Keratinocyte (primary cell): ENCODE measurements around the gene GID8. TPM values are rescaled to one million over a fixed set of nuclear protein-coding genes. Genes with fewer than 3 reads are reported as not detected.

Experiments used
- DNase-seq: peaks from one replicate; pipeline ENCODE4 v3.0.0-alpha.2; 2011; ENCODE audit warnings: low read depth, missing footprints, low spot score
- FAIRE-seq: peaks from 2 replicates; lab custom pipeline; 2011; peaks lifted over from hg19 to GRCh38; lab: Jason Lieb, UNC
- H2AFZ ChIP-seq: 2 replicates; pipeline ENCODE4 v1.6.0; 2012; ENCODE audit warnings: low read length, control low read depth, inconsistent platforms; ENCODE audit not compliant: control insufficient read depth
- H3K27ac ChIP-seq: 2 replicates; pipeline ENCODE4 v1.5.1; 2011; ENCODE audit warnings: low read length; ENCODE audit not compliant: control insufficient read depth, insufficient read depth
- H3K27me3 ChIP-seq: 3 replicates; pipeline ENCODE4 v1.6.0; 2011; ENCODE audit warnings: low read length; ENCODE audit not compliant: control insufficient read depth, insufficient read depth; ENCODE audit errors: extremely low read depth
- H3K36me3 ChIP-seq, 2 experiments: 2 replicates in 1 of 2; 3 replicates in 1 of 2; pipeline ENCODE4 v1.5.1; 2011; ENCODE audit warnings: low read length in 2 of 2, mild to moderate bottlenecking in 1 of 2; ENCODE audit not compliant: control insufficient read depth in 2 of 2, insufficient read depth in 2 of 2; ENCODE audit errors: extremely low read depth in 1 of 2
- H3K4me1 ChIP-seq: 3 replicates; pipeline ENCODE4 v1.5.1; 2011; ENCODE audit warnings: low read length; ENCODE audit not compliant: control insufficient read depth, insufficient read depth; ENCODE audit errors: extremely low read depth
- H3K4me2 ChIP-seq: 3 replicates; pipeline ENCODE4 v1.6.0; 2011; ENCODE audit warnings: low read depth, low read length; ENCODE audit not compliant: control insufficient read depth, insufficient read depth; ENCODE audit errors: extremely low read depth
- H3K4me3 ChIP-seq, 3 experiments: fragments of 200-600 bp in 1 of 3; sonication (generic) in 1 of 3; 2 replicates in 2 of 3; 3 replicates in 1 of 3; pipeline ENCODE4 v1.5.1; 2011 to 2016; ENCODE audit warnings: low read length in 3 of 3, mild to moderate bottlenecking in 3 of 3, control low read depth in 2 of 3, inconsistent platforms in 1 of 3, low read depth in 1 of 3, mixed read lengths in 1 of 3, mixed run types in 1 of 3, moderate library complexity in 1 of 3; ENCODE audit not compliant: control insufficient read depth in 2 of 3, insufficient read depth in 2 of 3; ENCODE audit errors: extremely low read depth in 1 of 3
- H3K79me2 ChIP-seq: 2 replicates; pipeline ENCODE4 v1.6.0; 2012; ENCODE audit warnings: low read length; ENCODE audit not compliant: control insufficient read depth, insufficient read depth
- H3K9ac ChIP-seq: 3 replicates; pipeline ENCODE4 v1.6.0; 2011; ENCODE audit warnings: low read length; ENCODE audit not compliant: control insufficient read depth, insufficient read depth; ENCODE audit errors: extremely low read depth
- H3K9me1 ChIP-seq: 3 replicates; pipeline ENCODE4 v1.6.0; 2011; ENCODE audit warnings: low read length; ENCODE audit not compliant: control insufficient read depth, insufficient read depth; ENCODE audit errors: extremely low read depth
- H3K9me3 ChIP-seq: 2 replicates; pipeline ENCODE4 v1.5.1; 2012; ENCODE audit warnings: low read depth, low read length; ENCODE audit not compliant: control insufficient read depth
- H4K20me1 ChIP-seq: 3 replicates; pipeline ENCODE4 v1.6.0; 2011; ENCODE audit warnings: low read length; ENCODE audit not compliant: control insufficient read depth, insufficient read depth; ENCODE audit errors: extremely low read depth
- EZH2 ChIP-seq: IDR thresholded peaks from one replicate; pipeline ENCODE4 v1.6.1; 2012; ENCODE audit warnings: inconsistent platforms, mild to moderate bottlenecking, low read length, moderate library complexity
- dilution Hi-C: fragments of 300-500 bp; cut with MboI; formaldehyde crosslinking; loops from one replicate; pipeline ENCODE4 v1.7.0; 2020; ENCODE audit warnings: low sequenced_read_pairs; ENCODE audit not compliant: extremely low pct_ligation_motif_present
- polyA plus RNA-seq, 5 experiments: library from polyadenylated mRNA; depleted of rRNA in 3 of 5; stranded (reverse) in 3 of 5; stranded (forward) in 1 of 5; unstranded in 1 of 5; fragments of >200 nt; gene quantifications; 1 replicate in 1 of 5; 2 replicates in 3 of 5; 3 replicates in 1 of 5; pipeline versions ENCODE4 v1.2.1 to v1.2.3, GENCODE V29; 2011 to 2012; ENCODE audit warnings: missing spikeins in 2 of 5, low read depth in 1 of 5, low replicate concordance in 1 of 5
- TF ChIP-seq, protein P1 (sequence below), 3 experiments: IDR thresholded peaks in 1 of 3; conservative IDR thresholded peaks in 1 of 3; optimal IDR thresholded peaks in 1 of 3; 2 replicates in 2 of 3; 3 replicates in 1 of 3; pipeline versions ENCODE3 to v1.5.1; 2011; ENCODE audit warnings: low read length in 3 of 3, mild to moderate bottlenecking in 3 of 3, moderate library complexity in 2 of 3, control low read depth in 1 of 3, inconsistent platforms in 1 of 3; ENCODE audit not compliant: insufficient read depth in 2 of 3; ENCODE audit errors: extremely low read depth in 1 of 3

The GID8 gene
- polyA plus RNA-seq, 1 donor (not counting 4 experiments of a cell fraction or from before 2014, with no cell fraction given): 23.7 TPM

DNA sequence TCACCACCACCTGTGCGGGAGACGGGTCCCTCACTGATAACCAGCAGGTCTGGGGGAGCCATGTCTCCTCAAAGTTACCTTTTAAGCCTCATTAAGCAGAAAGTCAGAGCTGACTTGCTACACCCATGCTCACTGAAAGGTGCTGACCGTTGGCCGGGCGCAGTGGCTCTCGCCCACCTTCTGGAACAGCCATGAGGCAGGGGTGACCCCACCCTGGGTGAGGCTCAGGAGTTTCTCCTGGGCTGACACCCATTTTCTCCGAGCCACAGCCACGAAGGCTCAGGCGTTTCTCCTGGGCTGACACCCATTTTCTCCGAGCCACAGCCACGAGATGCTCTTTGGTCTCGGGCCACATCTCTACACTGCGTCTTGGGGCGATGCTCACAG is 58.6 kb downstream of the GID8 start:
- dilution Hi-C loops: no loop called here
- H3K27me3 ChIP-seq: peaks cover 62% of the 10 kb centered on the region

DNA sequence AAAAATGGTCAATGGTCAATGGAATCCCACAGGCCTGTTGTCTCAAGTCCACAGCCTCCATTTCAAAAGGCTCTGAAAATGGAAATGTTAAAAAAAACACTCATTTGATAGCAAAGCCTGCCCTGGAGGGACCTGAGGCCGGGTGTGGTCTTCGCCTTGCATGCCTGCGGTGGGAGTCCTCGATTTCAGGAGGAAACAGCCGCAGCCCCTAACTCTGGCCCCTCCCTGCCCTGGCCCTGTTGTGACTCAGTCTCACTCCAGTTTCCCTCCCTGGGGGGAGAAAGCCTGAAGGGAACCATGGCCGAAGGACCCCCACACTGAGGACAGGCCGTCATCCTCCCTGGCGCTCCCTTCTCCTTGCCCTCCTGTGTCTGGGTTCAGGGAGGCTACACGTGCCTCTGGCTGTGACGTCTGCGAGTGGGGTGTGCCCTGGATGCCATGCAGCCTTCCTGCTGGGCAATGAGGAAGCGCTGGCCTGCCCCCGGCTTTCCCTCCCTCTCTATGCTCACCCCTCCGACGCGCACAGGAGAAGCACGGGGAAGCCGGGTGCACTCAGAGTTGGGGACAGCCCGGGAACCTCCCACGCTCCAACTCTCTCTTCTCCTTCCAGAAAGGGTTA is 59.6 kb downstream of the GID8 start:
- dilution Hi-C loops: no loop called here
- Histone ChIP-seq H3K4me2 (no peak overlapping the region), H3K79me2 (no peaks in the 10 kb centered on the region), H3K4me3 (no peak overlapping the region), H3K36me3 (no peaks in the 10 kb centered on the region), H3K9me1 (no peaks in the 10 kb centered on the region), H3K27me3 (peaks cover 70% of the 10 kb centered on the region), H3K27ac (no peak overlapping the region), H4K20me1 (no peaks in the 10 kb centered on the region), H2AFZ (no peak overlapping the region), H3K9me3 (no peaks in the 10 kb centered on the region), H3K9ac (no peak overlapping the region), H3K4me1 (no peaks in the 10 kb centered on the region)
- no peak for DNase-seq
- no peak for FAIRE-seq
- no peak for TF ChIP-seq EZH2
- TF ChIP-seq, protein P1, sequence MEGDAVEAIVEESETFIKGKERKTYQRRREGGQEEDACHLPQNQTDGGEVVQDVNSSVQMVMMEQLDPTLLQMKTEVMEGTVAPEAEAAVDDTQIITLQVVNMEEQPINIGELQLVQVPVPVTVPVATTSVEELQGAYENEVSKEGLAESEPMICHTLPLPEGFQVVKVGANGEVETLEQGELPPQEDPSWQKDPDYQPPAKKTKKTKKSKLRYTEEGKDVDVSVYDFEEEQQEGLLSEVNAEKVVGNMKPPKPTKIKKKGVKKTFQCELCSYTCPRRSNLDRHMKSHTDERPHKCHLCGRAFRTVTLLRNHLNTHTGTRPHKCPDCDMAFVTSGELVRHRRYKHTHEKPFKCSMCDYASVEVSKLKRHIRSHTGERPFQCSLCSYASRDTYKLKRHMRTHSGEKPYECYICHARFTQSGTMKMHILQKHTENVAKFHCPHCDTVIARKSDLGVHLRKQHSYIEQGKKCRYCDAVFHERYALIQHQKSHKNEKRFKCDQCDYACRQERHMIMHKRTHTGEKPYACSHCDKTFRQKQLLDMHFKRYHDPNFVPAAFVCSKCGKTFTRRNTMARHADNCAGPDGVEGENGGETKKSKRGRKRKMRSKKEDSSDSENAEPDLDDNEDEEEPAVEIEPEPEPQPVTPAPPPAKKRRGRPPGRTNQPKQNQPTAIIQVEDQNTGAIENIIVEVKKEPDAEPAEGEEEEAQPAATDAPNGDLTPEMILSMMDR (optimal IDR thresholded peaks at IDR 0.05 in 1 of 3, IDR thresholded peaks at IDR 0.05 in 1 of 3, conservative IDR thresholded peaks at IDR 0.05 in 1 of 3; ENCODE audit: extremely low read depth in 1 of 3, insufficient read depth in 2 of 3, low read length in 3 of 3): no peak

More for the DNA sequence above, 58.6 kb downstream of the GID8 start:
- H3K27ac ChIP-seq: no peak overlapping the region
- H3K9me3 ChIP-seq: no peaks in the 10 kb centered on the region
- H3K9me1 ChIP-seq: no peaks in the 10 kb centered on the region
- no peaks in the 10 kb centered on the region for H3K79me2 ChIP-seq
- no peak for TF ChIP-seq EZH2
- TF ChIP-seq, protein P1 (optimal IDR thresholded peaks at IDR 0.05 in 1 of 3, IDR thresholded peaks at IDR 0.05 in 1 of 3, conservative IDR thresholded peaks at IDR 0.05 in 1 of 3; ENCODE audit: extremely low read depth in 1 of 3, insufficient read depth in 2 of 3, low read length in 3 of 3): no peak
- no peak overlapping the region for H3K4me3 ChIP-seq
- no peaks in the 10 kb centered on the region for H3K36me3 ChIP-seq
- no peak overlapping the region for H2AFZ ChIP-seq
- no peak for DNase-seq
- no peak overlapping the region for H3K9ac ChIP-seq
- no peaks in the 10 kb centered on the region for H3K4me1 ChIP-seq
- H4K20me1 ChIP-seq: no peaks in the 10 kb centered on the region
- no peak overlapping the region for H3K4me2 ChIP-seq
- no peak for FAIRE-seq

Other genes starting within 250 kb of the GID8 start
- gene NTSR1, start 229.3 kb upstream of the GID8 start, polyA plus RNA-seq: 0.24 to 1.4 TPM (median 0.55 TPM) in 3 replicates
- gene MRGBP, start 141.7 kb upstream of the GID8 start, polyA plus RNA-seq: 12.3 to 15.6 TPM (median 15.0 TPM) in 3 replicates
- gene OGFR, start 133.3 kb upstream of the GID8 start, polyA plus RNA-seq: 29.8 to 39.8 TPM (median 31.5 TPM) in 3 replicates
- 2.7 to 4.8 TPM (median 3.6 TPM) in 3 replicates for gene COL9A3, start 121.1 kb upstream of the GID8 start, polyA plus RNA-seq
- 9.9 to 14.6 TPM (median 14.5 TPM) in 3 replicates for gene TCFL5, start 76.3 kb upstream of the GID8 start, polyA plus RNA-seq
- 11.1 to 19.3 TPM (median 14.2 TPM) in 3 replicates for gene DIDO1, start 11.6 kb upstream of the GID8 start, polyA plus RNA-seq
- 0.02 to 0.09 TPM in 2 of 3 replicates, not detected in the other for gene SLC17A9, start 14.6 kb downstream of the GID8 start, polyA plus RNA-seq
- not detected in 3 replicates for gene BHLHE23, start 68.8 kb downstream of the GID8 start, polyA plus RNA-seq